Hepatocyte (in vitro differentiated cells): Measurements from ENCODE around the gene SWAP70.

ENCODE experiments used
- CTCF ChIP-seq: fragments of 200-600 bp; sonication (generic); IDR thresholded peaks from 2 replicates; pipeline ENCODE4 v1.5.1; 2016; ENCODE audit warnings: antibody characterized with exemption, mild to moderate bottlenecking; ENCODE audit not compliant: poor library complexity
- EZH2 ChIP-seq: fragments of 200-600 bp; sonication (generic); IDR thresholded peaks from 2 replicates; pipeline ENCODE4 v1.6.1; 2016; ENCODE audit warnings: antibody characterized with exemption, mild to moderate bottlenecking, borderline replicate concordance
- EZH2phosphoT487 ChIP-seq: fragments of 200-600 bp; sonication (generic); IDR thresholded peaks from one replicate; pipeline ENCODE4 v1.6.1; 2018; ENCODE audit warnings: antibody characterized with exemption, mild to moderate bottlenecking, low read depth, moderate library complexity; ENCODE audit not compliant: unreplicated experiment, severe bottlenecking

GRCh38 chr11:9739123-9739900 lies 75.4 kb downstream of the SWAP70 start:
- TF ChIP-seq CTCF = no peak
- TF ChIP-seq EZH2phosphoT487 = no peak
- TF ChIP-seq EZH2 = no peak
